Left colon (tissue), 2 donors: ENCODE measurements around the gene LAMA1. TPM values are rescaled to one million over a fixed set of nuclear protein-coding genes. Genes with fewer than 3 reads are reported as not detected.

Experiments used
- ATAC-seq: fragments of 200-7000 bp; cut with Tn5 transposase; one replicate; pipeline ENCODE4 v1.9.1; 2020; ENCODE audit warnings: mild to moderate bottlenecking, moderate library complexity
- DNase-seq, 2 donors: peaks; one replicate each; pipeline ENCODE4 v3.0.0-alpha.2; 2020
- intact Hi-C, 2 donors: fragments of 100-400 bp; cut with DNase I in 1 of 2; cut with micrococcal nuclease in 1 of 2; formaldehyde crosslinking; loops; one replicate each; pipeline versions ENCODE4 v1.11.2 to v1.14.0; 2022; cut with DNase I, micrococcal nuclease
- total RNA-seq, 2 donors: library from RNA; stranded (reverse); fragmentation: NEBNext Ultra II Directional; extraction: Animal tissue kit (Norgen Biotek cat#: 25700); gene quantifications; one replicate each; pipeline ENCODE4 v1.2.1, GENCODE V29; 2021
- donor health status: DM: no; HTN: no; CAD: no.
- donor health status: DM: yes; HTN: yes; CAD: no.

Gene LAMA1
- total RNA-seq, 2 donors from 2014 or later, result 6.9 to 13.4 TPM

DNA sequence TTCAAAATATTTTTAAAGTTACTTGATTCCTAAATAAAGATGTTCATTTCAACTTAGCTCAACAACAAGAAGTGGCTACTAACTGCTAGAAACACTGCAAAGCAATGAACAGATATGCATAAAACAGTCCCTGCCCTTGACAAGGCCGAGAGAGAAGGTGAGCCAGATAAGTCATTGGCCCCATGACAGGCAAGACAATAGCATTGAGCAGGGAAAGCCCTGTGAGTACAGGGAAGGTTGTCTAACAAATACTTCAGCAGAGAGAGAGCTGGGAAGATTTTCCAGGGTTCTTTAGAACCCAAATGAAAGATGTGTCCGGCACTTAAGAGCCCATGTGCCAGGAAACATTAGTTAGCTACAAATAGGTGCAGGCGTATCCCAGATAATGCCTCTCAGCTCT, 4.7 kb downstream of the LAMA1 start:
- ATAC-seq, result no peak
- DNase-seq, result no peak
- intact Hi-C loops, result no loop called here

- intact Hi-C loops, result no loop called here
- DNase-seq, result no peak
- no peak for ATAC-seq
Observed at GRCh38 chr18:7111134-7111533, 6.5 kb downstream of the LAMA1 start.

DNA sequence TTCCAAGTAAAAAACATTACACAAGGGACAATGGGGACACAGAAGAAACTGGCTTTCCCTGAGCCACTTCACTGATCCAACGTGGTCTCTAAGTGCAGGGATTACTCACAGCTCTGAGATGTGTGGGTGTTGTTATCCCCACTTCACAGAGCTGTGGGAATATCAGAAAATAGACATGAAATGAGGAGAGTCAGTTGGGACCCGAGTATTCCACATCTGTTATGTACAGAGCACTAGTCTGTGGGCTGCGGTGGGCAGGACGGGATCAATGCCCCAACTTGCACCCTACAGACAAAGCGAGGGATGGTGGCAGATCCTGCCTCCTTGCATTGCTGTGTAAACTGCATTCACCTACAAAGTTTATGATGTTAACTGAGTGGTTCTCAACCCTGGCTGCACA, 11.7 kb downstream of the LAMA1 start:
- no peak for DNase-seq
- intact Hi-C loops, result no loop called here
- ATAC-seq, result no peak

- DNase-seq (no peak), ATAC-seq (no peak)
- intact Hi-C loops, result no loop called here
Observed at GRCh38 chr18:7105268-7105667, 12.3 kb downstream of the LAMA1 start.

GRCh38 chr18:7104649-7105048, 12.9 kb downstream of the LAMA1 start:
- ATAC-seq (no peak), DNase-seq (no peak)
- intact Hi-C loops, result no loop called here

GRCh38 chr18:7102131-7102530, 15.5 kb downstream of the LAMA1 start:
- DNase-seq (no peak), ATAC-seq (no peak)
- intact Hi-C loops, result no loop called here

- ATAC-seq (no peak), DNase-seq (no peak)
- intact Hi-C loops, result no loop called here
Observed at GRCh38 chr18:7096838-7097237, 20.8 kb downstream of the LAMA1 start.

DNA sequence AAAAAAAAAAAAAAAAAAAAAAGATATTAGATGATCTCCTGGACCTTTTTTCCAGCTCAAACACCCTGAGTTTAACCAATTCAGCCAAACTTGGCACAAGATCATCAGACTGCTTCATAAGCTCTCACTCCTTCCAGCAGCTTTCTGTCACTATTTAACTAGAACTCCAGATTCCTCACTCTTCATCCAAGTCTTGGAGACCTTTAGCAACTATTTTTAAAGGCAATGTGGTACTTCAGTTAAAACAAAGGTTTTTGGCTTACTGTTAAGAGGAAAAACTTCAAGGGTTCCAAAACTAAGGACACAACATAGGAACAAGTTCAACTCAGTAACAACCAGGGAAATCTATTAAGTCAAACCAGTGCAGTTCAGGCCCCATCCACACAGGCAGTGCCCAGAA, 23.2 kb downstream of the LAMA1 start:
- DNase-seq (no peak), ATAC-seq (no peak)
- intact Hi-C loops, result no loop called here

DNA sequence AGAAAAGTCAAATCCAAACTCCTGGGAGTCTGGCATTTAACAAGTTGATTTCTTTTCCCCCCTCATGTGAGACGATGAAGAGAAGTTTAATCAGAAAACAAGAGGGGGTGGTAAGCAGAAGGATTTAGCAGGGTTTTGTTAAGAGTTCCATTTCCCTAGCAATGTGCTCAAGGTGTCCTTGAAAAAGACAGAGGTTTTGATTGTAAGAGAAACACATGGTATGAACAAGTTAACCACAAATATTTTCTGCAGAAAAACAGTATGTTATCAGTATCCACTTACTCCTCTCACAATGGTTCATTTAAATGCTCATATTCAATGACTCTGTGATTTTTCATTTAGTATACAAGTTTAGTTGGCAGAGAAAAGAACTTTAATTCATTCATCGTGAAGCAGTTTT, 26.8 kb downstream of the LAMA1 start:
- no peak for ATAC-seq
- no peak for DNase-seq
- intact Hi-C loops, result no loop called here

- intact Hi-C loops, result no loop called here
- no peak for ATAC-seq
Observed at GRCh38 chr18:7089369-7089768, 28.2 kb downstream of the LAMA1 start.

GRCh38 chr18:7084080-7085065, 33.2 kb downstream of the LAMA1 start:
- intact Hi-C loops, result no loop called here
- DNase-seq, result no peak
- no peak for ATAC-seq

More at GRCh38 chr18:7089369-7089768, 28.2 kb downstream of the LAMA1 start:
- no peak for DNase-seq

DNA sequence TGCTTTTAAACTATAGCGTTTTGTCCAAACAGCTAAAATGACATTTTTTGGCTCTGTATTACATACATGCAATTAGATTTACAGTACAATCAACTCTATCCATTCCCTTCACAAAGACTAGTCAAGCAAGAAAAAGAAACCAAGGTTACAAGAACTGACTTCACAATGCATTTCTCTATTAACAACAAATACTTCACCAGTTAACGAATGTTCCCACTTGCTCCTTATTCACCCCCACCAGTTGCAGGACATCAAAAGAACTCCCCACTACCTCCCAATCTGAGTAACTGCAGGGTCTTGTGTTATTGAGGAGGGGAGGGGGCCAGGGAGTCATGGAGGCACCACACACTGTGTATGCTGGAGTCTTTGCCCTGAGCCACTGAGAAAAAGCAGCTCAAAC, 34.9 kb downstream of the LAMA1 start:
- no peak for DNase-seq
- intact Hi-C loops, result no loop called here
- ATAC-seq, result no peak

DNA sequence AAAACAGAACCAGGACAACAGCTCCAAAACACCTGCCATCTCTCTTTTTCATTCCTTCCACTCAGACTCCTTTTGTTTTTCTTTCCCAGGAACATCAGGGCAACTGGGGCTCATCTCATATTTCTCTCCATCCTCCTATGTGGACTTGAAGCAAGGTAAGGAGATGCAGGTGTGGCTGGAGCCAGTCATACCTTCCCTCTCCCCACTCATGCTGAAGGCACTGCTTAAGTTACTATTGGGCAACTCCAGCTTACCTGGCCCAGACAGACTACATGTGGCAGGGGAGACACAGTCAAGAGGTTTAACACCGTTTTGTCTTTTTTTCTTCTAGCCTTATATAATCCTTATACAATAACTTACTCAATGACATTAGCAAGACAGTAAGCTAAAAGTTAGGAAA, 38.4 kb downstream of the LAMA1 start:
- ATAC-seq (no peak), DNase-seq (no peak)
- intact Hi-C loops, result no loop called here

DNA sequence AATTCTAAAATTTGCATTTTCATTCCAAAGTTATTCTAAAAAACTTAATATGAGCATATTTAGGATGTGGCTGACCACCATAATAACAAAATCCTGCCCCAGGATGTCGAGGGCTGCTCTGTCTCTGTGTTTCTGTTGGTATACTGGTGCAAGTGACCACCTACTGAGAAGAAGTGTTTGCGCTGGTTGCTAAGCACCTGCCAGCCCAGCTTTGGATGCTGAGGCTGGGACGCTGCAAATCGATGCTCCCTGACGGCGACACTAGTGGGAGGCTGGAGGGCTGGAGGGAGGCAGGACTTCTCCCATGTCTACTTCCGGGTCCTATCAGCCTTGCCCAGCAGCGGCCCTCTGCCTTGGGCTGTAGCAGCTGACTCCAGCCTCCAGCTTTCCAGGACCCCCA, 45.0 kb downstream of the LAMA1 start:
- intact Hi-C loops, result no loop called here
- no peak for DNase-seq
- ATAC-seq, result no peak

GRCh38 chr18:7071600-7071999, 46.0 kb downstream of the LAMA1 start:
- ATAC-seq (no peak), DNase-seq (no peak)
- intact Hi-C loops, result no loop called here

GRCh38 chr18:7070466-7070865, 47.1 kb downstream of the LAMA1 start:
- ATAC-seq (no peak), DNase-seq (no peak)
- intact Hi-C loops, result no loop called here

- intact Hi-C loops, result no loop called here
- ATAC-seq, result no peak
- no peak for DNase-seq
Observed at GRCh38 chr18:7068871-7069590, 48.6 kb downstream of the LAMA1 start.

DNA sequence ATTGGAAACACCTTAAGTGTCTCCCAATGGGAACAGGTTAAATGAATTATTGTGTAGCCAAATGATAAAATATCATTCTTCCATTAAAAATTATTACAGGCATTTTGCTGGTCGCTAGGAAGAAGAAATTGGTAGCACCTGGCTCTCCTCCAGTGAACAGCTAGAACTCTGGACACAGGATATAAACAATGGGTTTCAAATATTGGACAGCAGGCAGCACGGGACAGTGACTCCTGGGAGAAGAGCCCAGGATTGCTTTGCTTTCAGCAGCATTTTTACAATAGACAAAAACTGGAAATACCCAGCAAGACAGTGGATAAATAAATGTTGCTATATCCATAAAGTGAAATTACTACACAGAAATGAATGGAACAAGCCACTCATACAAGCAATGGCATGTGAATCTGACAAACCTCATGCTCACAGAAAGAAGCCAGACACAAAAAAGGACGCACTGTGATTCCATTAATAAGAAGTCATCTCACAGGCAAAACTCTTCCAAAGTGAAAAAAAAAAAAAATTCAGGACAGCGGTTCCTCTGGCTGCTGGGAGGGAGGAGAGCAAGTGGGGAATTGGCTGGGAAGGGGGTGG, 50.5 kb downstream of the LAMA1 start:
- DNase-seq, result no peak
- intact Hi-C loops, result no loop called here
- ATAC-seq, result no peak

GRCh38 chr18:7065736-7066135, 51.9 kb downstream of the LAMA1 start:
- no peak for ATAC-seq
- DNase-seq, result no peak
- intact Hi-C loops, result no loop called here

DNA sequence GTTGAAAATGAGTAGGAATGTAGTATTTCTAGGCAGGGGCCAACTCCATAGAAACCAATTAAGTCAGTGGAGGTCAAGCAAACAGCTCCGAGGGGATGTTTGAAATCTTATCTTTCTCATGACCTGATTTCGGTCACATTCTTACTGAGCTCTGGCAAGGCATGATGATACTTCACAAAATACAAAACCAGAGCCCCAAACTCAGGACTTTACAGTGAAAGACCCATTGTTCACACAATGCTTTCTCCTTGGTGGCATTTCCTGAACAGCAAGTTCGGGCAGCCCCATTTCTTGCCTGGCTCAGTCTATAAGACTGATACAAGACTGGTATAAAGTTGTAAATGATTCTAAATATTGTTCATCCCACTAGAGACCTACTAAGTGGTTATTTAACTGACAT, 53.3 kb downstream of the LAMA1 start:
- ATAC-seq (no peak), DNase-seq (no peak)
- intact Hi-C loops, result no loop called here
